Measurements from ENCODE around the gene ZFP42. TPM values are rescaled to one million over a fixed set of nuclear protein-coding genes. Genes with fewer than 3 reads are reported as not detected.

ZFP42 gene
- total and polyA plus RNA-seq, 2 of the 8 experiments (the other 6 are each of a cell fraction or from before 2014, with no cell fraction given), result 69.4 to 188 TPM

- no peaks in the 10 kb centered on the region for H3K9me3 ChIP-seq (ENCODE audit: insufficient read depth in 2 of 2, low read depth in 1 of 2, low read length in 1 of 2)
- no peaks in the 10 kb centered on the region for H4K20me1 ChIP-seq (replicated peaks in 1 of 2; ENCODE audit: control insufficient read depth in 1 of 2, insufficient read depth in 2 of 2, low read length in 2 of 2)
- no peaks in the 10 kb centered on the region for H3K79me1 ChIP-seq (ENCODE audit: low read depth, low read length)
- H3K23me2 ChIP-seq (ENCODE audit: low read depth, low read length), result no peaks in the 10 kb centered on the region
- H3K36me3 ChIP-seq (ENCODE audit: control insufficient read depth in 2 of 4, insufficient read depth in 4 of 4, low read length in 3 of 4), result no peaks in the 10 kb centered on the region
- H4K5ac ChIP-seq (ENCODE audit: insufficient read length, low read depth, low read length), result no peak overlapping the region
- H4K91ac ChIP-seq (replicated peaks; ENCODE audit: insufficient read length, low read length), result no peak overlapping the region
- POLR2A ChIA-PET (ENCODE audit: partially characterized antibody), result interaction anchor here (1.2 to 2.0 kb wide), 4 partner anchors 11 to 25 kb away, joined by 3 to 6 read pairs (median 6); no protein-coding TSS in a partner anchor
- H2BK12ac ChIP-seq (ENCODE audit: low read depth, low read length), result no peak overlapping the region
- no peak overlapping the region for H3K56ac ChIP-seq (replicated peaks; ENCODE audit: insufficient read length, low read depth, low read length)
- H2BK20ac ChIP-seq (ENCODE audit: low read length), result no peak overlapping the region
- H3K4me3 ChIP-seq (ENCODE audit: extremely low read depth in 1 of 4, insufficient read depth in 2 of 4, low read depth in 3 of 4, low read length in 4 of 4), result no peak overlapping the region
- 81% methylated on average over 3 of the region's 6 CpGs; no CpG with 5 or more reads in 1 of the 2 experiments for WGBS, 2 experiments (ENCODE audit: extremely low coverage in 1 of 2, insufficient coverage in 1 of 2, insufficient read length in 1 of 2, insufficient replicate concordance in 2 of 2, low coverage in 1 of 2, low lambda C conversion rate in 2 of 2, missing lambda C conversion rate in 1 of 2)
- H3K14ac ChIP-seq (ENCODE audit: insufficient read length), result no peak overlapping the region
- H3K23ac ChIP-seq (ENCODE audit: insufficient read length), result no peak overlapping the region
- H3K4ac ChIP-seq (replicated peaks; ENCODE audit: insufficient read length, low read depth, low read length), result no peak overlapping the region
- no peak overlapping the region for H2BK15ac ChIP-seq (ENCODE audit: low read length)
- H4K8ac ChIP-seq (ENCODE audit: extremely low read depth, insufficient read depth, low read length), result no peak overlapping the region
- no peak overlapping the region for H2BK5ac ChIP-seq (ENCODE audit: low read depth, low read length)
- peaks cover 2 to 16% (median 3%) of the 10 kb centered on the region in 4 experiments; a peak in 5 of 7 replicates for H3K4me1 ChIP-seq (replicated peaks in 1 of 4; ENCODE audit: control insufficient read depth in 3 of 4, insufficient read depth in 4 of 4, low read length in 3 of 4)
- DNase-seq (ENCODE audit: low read depth in 1 of 2, low spot score in 2 of 2), result no peak
- no peaks in the 10 kb centered on the region for H3K27me3 ChIP-seq (replicated peaks in 1 of 4; ENCODE audit: control insufficient read depth in 3 of 4, extremely low read depth in 1 of 4, insufficient read depth in 3 of 4, low read length in 3 of 4)
- no peak overlapping the region for H2AK5ac ChIP-seq (ENCODE audit: low read depth, low read length)
- H3K18ac ChIP-seq (ENCODE audit: extremely low read depth, low read length), result no peak overlapping the region
- H3K79me2 ChIP-seq (ENCODE audit: control insufficient read depth in 1 of 2, insufficient read depth in 2 of 2, low read length in 2 of 2), result no peaks in the 10 kb centered on the region
- H3K9ac ChIP-seq (replicated peaks in 1 of 4; ENCODE audit: extremely low read depth in 1 of 4, low read depth in 3 of 4, low read length in 3 of 4), result peak overlapping the region in 1 of 4 experiments; percentile 28; a peak in 1 of 7 replicates
- no peak overlapping the region for H2AFZ ChIP-seq (ENCODE audit: low read length)
- H2BK120ac ChIP-seq (replicated peaks; ENCODE audit: low read depth, low read length), result no peak overlapping the region
- FAIRE-seq, result no peak
- CTCF ChIA-PET (ENCODE audit: partially characterized antibody), result interaction anchor here (0.7 kb wide), 3 partner anchors 25 to 231 kb away, joined by 3 read pairs; no protein-coding TSS in a partner anchor
- H3K4me2 ChIP-seq (ENCODE audit: insufficient read depth in 1 of 2, low read depth in 2 of 2, low read length in 2 of 2), result 0 out of 4 replicates have a peak overlapping the region, but pooled peaks of 1 of the 2 experiments have one; percentile 14
- H3K27ac ChIP-seq (ENCODE audit: low read depth, low read length), result no peak overlapping the region
- TF ChIP-seq TAF1 (IDR thresholded peaks at IDR 0.05; ENCODE audit: low read depth, low read length), result no peak
- no peak for TF ChIP-seq POU5F1 (IDR thresholded peaks at IDR 0.05; ENCODE audit: low read depth, low read length)
- TF ChIP-seq RNF2 (IDR thresholded peaks at IDR 0.05; ENCODE audit: borderline replicate concordance, low read depth, low read length, missing control alignments, poor library complexity, severe bottlenecking), result no peak
- TF ChIP-seq RAD21 (IDR thresholded peaks at IDR 0.05 in 1 of 2, conservative IDR thresholded peaks at IDR 0.05 in 1 of 2; ENCODE audit: low read depth in 2 of 2, low read length in 2 of 2), result no peak
- TF ChIP-seq JUND (IDR thresholded peaks at IDR 0.05; ENCODE audit: low read length), result no peak
- TF ChIP-seq USF2 (IDR thresholded peaks at IDR 0.05; ENCODE audit: low read length), result no peak
- TF ChIP-seq FOSL1 (IDR thresholded peaks at IDR 0.05; ENCODE audit: insufficient read depth, low read depth, low read length), result no peak
- TF ChIP-seq BACH1 (IDR thresholded peaks at IDR 0.05; ENCODE audit: low read length), result no peak
- TF ChIP-seq ASH2L (IDR thresholded peaks at IDR 0.05; ENCODE audit: low read length), result no peak
- no peak for TF ChIP-seq CBX5 (IDR thresholded peaks at IDR 0.05; ENCODE audit: low read depth, low read length)
- TF ChIP-seq POLR2A (IDR thresholded peaks at IDR 0.05; ENCODE audit: control extremely low read depth in 1 of 2, low read depth in 2 of 2, low read length in 2 of 2), result no peak
- TF ChIP-seq CHD2 (IDR thresholded peaks at IDR 0.05; ENCODE audit: low read length), result no peak
- TF ChIP-seq MAFK (IDR thresholded peaks at IDR 0.05; ENCODE audit: low read depth, low read length), result no peak
These were observed 28.1 kb downstream of the ZFP42 start for GRCh38 chr4:188023682-188024081.
